Measurements from ENCODE around the gene ATP8A1.
"Not testable (repeated sequence)": the region's sequence is repeated elsewhere in the genome, so short reads cannot be mapped to it uniquely, and the experiment has no call there.

ATP8A1 gene

GRCh38 chr4:42473071-42473684 lies 183.7 kb downstream of the ATP8A1 start:
- no peak for TF ChIP-seq CTCF (IDR thresholded peaks at IDR 0.05; ENCODE audit: low read depth, low read length)
- no peak overlapping the region for H3K4me3 ChIP-seq (ENCODE audit: low read depth, low read length)

- no peak overlapping the region for H3K4me3 ChIP-seq (ENCODE audit: low read depth, low read length)
- TF ChIP-seq CTCF (IDR thresholded peaks at IDR 0.05; ENCODE audit: low read depth, low read length), result no peak
Measured at GRCh38 chr4:42471896-42472295, 185.0 kb downstream of the ATP8A1 start.

- no peak for TF ChIP-seq CTCF (IDR thresholded peaks at IDR 0.05; ENCODE audit: low read depth, low read length)
- H3K4me3 ChIP-seq (ENCODE audit: low read depth, low read length), result no peak overlapping the region
Measured at GRCh38 chr4:42470023-42470422, 186.9 kb downstream of the ATP8A1 start.

GRCh38 chr4:42467777-42468176 lies 189.1 kb downstream of the ATP8A1 start:
- H3K4me3 ChIP-seq (ENCODE audit: low read depth, low read length), result not testable (repeated sequence)

GRCh38 chr4:42466273-42466844 lies 190.5 kb downstream of the ATP8A1 start:
- H3K4me3 ChIP-seq (ENCODE audit: low read depth, low read length), result no peak overlapping the region
- TF ChIP-seq CTCF (IDR thresholded peaks at IDR 0.05; ENCODE audit: low read depth, low read length), result no peak

GRCh38 chr4:42464550-42465094 lies 192.3 kb downstream of the ATP8A1 start:
- H3K4me3 ChIP-seq (ENCODE audit: low read depth, low read length), result no peak overlapping the region
- TF ChIP-seq CTCF (IDR thresholded peaks at IDR 0.05; ENCODE audit: low read depth, low read length), result no peak

GRCh38 chr4:42461216-42461615 lies 195.7 kb downstream of the ATP8A1 start:
- not testable (repeated sequence) for H3K4me3 ChIP-seq (ENCODE audit: low read depth, low read length)

GRCh38 chr4:42460043-42460442 lies 196.9 kb downstream of the ATP8A1 start:
- no peak overlapping the region for H3K4me3 ChIP-seq (ENCODE audit: low read depth, low read length)
- no peak for TF ChIP-seq CTCF (IDR thresholded peaks at IDR 0.05; ENCODE audit: low read depth, low read length)
